CD4-positive, alpha-beta T cell treated with Interleukin-6 at 100 ng/mL for 8 hours (primary cell): ENCODE results near the gene FDX2.
"Not testable (repeated sequence)": the region's sequence is repeated elsewhere in the genome, so short reads cannot be mapped to it uniquely, and the experiment has no call there.

Experiments
- DNase-seq: peaks from one replicate; pipeline ENCODE4 v3.0.0-alpha.2; 2020; ENCODE audit warnings: mixed read lengths, low spot score

FDX2 gene

GRCh38 chr19:10315335-10316214, at the start of gene FDX2:
Gene FDX2 (minus strand): TSS chr19:10316015. CDS start chr19:10315996, 19 bp downstream.
- DNase-seq: peak; percentile 88

- no peak for DNase-seq
These were observed 49.7 kb upstream of the FDX2 start for GRCh38 chr19:10365518-10365917.

GRCh38 chr19:10364644-10365043, 48.8 kb upstream of the FDX2 start:
- DNase-seq: no peak

GRCh38 chr19:10363789-10364281, 48.0 kb upstream of the FDX2 start:
- DNase-seq: no peak

GRCh38 chr19:10362259-10362658, 46.4 kb upstream of the FDX2 start:
- DNase-seq: no peak

- no peak for DNase-seq
These were observed 45.8 kb upstream of the FDX2 start for GRCh38 chr19:10361569-10362011.

- no peak for DNase-seq
These were observed 40.6 kb upstream of the FDX2 start for GRCh38 chr19:10356431-10356830.

GRCh38 chr19:10353793-10354391, 38.1 kb upstream of the FDX2 start:
- DNase-seq: no peak

- DNase-seq: no peak
These were observed 37.2 kb upstream of the FDX2 start for GRCh38 chr19:10352764-10353671.

GRCh38 chr19:10346509-10346908, 30.7 kb upstream of the FDX2 start:
- no peak for DNase-seq

GRCh38 chr19:10344780-10345179, 29.0 kb upstream of the FDX2 start:
- DNase-seq: no peak

GRCh38 chr19:10343495-10343894, 27.7 kb upstream of the FDX2 start:
- DNase-seq: no peak

- DNase-seq: no peak
These were observed 24.2 kb upstream of the FDX2 start for GRCh38 chr19:10339977-10340376.

- peak; percentile 69 for DNase-seq
These were observed 23.7 kb upstream of the FDX2 start, which contains the start of gene ICAM3 for GRCh38 chr19:10339380-10339960. Gene ICAM3 (minus strand): TSS chr19:10339624. CDS start chr19:10339614, 10 bp downstream.

- DNase-seq: no peak
These were observed 23.1 kb upstream of the FDX2 start for GRCh38 chr19:10338940-10339339.

- DNase-seq: not testable (repeated sequence)
These were observed 20.9 kb upstream of the FDX2 start for GRCh38 chr19:10336725-10337124.

- DNase-seq: no peak
These were observed 19.7 kb upstream of the FDX2 start for GRCh38 chr19:10335352-10335985.

- no peak for DNase-seq
These were observed 19.0 kb upstream of the FDX2 start for GRCh38 chr19:10334588-10335351.

- DNase-seq: no peak
These were observed 18.2 kb upstream of the FDX2 start for GRCh38 chr19:10333758-10334587.
